ENCODE results near the gene PDXDC1. TPM values are rescaled to one million over a fixed set of nuclear protein-coding genes. Genes with fewer than 3 reads are reported as not detected.
A peak's percentile ranks its signal among the peaks of the same experiment; 100 is the strongest.
"Not testable (repeated sequence)": the region's sequence is repeated elsewhere in the genome, so short reads cannot be mapped to it uniquely, and the experiment has no call there.

The PDXDC1 gene, protein sequence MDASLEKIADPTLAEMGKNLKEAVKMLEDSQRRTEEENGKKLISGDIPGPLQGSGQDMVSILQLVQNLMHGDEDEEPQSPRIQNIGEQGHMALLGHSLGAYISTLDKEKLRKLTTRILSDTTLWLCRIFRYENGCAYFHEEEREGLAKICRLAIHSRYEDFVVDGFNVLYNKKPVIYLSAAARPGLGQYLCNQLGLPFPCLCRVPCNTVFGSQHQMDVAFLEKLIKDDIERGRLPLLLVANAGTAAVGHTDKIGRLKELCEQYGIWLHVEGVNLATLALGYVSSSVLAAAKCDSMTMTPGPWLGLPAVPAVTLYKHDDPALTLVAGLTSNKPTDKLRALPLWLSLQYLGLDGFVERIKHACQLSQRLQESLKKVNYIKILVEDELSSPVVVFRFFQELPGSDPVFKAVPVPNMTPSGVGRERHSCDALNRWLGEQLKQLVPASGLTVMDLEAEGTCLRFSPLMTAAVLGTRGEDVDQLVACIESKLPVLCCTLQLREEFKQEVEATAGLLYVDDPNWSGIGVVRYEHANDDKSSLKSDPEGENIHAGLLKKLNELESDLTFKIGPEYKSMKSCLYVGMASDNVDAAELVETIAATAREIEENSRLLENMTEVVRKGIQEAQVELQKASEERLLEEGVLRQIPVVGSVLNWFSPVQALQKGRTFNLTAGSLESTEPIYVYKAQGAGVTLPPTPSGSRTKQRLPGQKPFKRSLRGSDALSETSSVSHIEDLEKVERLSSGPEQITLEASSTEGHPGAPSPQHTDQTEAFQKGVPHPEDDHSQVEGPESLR
- total RNA-seq: 58.5 TPM

GRCh38 chr16:14974656-14975417 lies at the start of gene PDXDC1:
PDXDC1 (plus strand) TSS chr16:14975026; CDS start chr16:14975200, 174 bp downstream.
- H3K27me3 ChIP-seq; H3K9me3 ChIP-seq; H3K4me1 ChIP-seq; H3K36me3 ChIP-seq; intact Hi-C loops (cut with DNase I): not testable (repeated sequence)
- peak; percentile 59 to 93 for DNase-seq (ENCODE audit: low spot score in 2 of 2)
- H3K27ac ChIP-seq: peak within 1 kb of the TSS; percentile 95
- peak within 1 kb of the TSS; percentile 73 to 90 for H3K4me3 ChIP-seq

GRCh38 chr16:14928064-14928714 lies 46.6 kb upstream of the PDXDC1 start:
- H3K4me1 ChIP-seq; H3K27ac ChIP-seq; H3K4me3 ChIP-seq; intact Hi-C loops (cut with DNase I); H3K36me3 ChIP-seq; H3K27me3 ChIP-seq; H3K9me3 ChIP-seq: not testable (repeated sequence)
- peak in 1 of 2 donors; percentile 58 for DNase-seq (ENCODE audit: low spot score in 2 of 2)

DNA sequence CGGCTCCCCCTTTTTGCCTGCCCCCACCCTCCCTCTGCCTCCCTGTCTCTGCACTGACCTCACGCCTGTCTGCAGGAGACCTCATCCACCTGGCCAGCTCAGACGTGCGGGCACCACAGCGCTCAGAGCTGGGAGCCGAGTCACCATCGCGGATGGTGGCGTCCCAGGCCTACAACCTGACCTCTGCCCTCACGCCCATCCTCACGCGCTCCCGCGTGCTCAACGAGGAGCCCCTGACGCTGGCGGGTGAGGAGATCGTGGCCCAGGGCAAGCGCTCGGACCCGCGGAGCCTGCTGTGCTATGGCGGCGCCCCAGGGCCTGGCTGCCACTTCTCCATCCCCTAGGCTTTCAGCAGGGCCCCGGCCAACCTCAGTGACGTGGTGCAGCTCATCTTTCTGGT lies 45.6 kb upstream of the PDXDC1 start:
- H3K4me3 ChIP-seq; H3K27ac ChIP-seq; H3K9me3 ChIP-seq; H3K27me3 ChIP-seq; H3K36me3 ChIP-seq; H3K4me1 ChIP-seq; intact Hi-C loops (cut with DNase I); DNase-seq (ENCODE audit: low spot score in 2 of 2): not testable (repeated sequence)

- H3K27me3 ChIP-seq; H3K27ac ChIP-seq; intact Hi-C loops (cut with DNase I); H3K4me1 ChIP-seq; H3K9me3 ChIP-seq; DNase-seq (ENCODE audit: low spot score in 2 of 2); H3K4me3 ChIP-seq; H3K36me3 ChIP-seq: not testable (repeated sequence)
These were observed 44.6 kb upstream of the PDXDC1 start for GRCh38 chr16:14930246-14930645.

DNA sequence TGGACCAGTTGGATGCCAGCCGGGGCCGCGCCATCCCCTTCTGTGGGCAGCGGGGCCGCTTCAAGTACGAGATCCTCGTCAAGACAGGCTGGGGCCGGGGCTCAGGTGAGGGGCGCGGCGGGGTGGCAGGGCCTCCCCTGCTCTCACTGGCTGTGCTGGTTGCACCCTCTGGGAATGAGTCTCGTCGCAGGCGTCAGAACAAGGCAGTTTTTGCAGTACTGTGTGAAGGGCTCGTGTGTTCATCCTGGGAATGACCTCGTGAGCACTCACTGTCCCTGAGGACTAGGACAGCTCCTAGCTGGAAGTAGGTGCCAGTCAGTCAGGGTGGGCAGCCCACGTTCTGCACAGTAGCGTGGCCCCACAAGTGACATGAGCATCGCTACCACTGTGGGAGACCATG lies 43.9 kb upstream of the PDXDC1 start:
- H3K4me1 ChIP-seq; H3K36me3 ChIP-seq; intact Hi-C loops (cut with DNase I); H3K4me3 ChIP-seq; H3K27me3 ChIP-seq; DNase-seq (ENCODE audit: low spot score in 2 of 2); H3K9me3 ChIP-seq; H3K27ac ChIP-seq: not testable (repeated sequence)

DNA sequence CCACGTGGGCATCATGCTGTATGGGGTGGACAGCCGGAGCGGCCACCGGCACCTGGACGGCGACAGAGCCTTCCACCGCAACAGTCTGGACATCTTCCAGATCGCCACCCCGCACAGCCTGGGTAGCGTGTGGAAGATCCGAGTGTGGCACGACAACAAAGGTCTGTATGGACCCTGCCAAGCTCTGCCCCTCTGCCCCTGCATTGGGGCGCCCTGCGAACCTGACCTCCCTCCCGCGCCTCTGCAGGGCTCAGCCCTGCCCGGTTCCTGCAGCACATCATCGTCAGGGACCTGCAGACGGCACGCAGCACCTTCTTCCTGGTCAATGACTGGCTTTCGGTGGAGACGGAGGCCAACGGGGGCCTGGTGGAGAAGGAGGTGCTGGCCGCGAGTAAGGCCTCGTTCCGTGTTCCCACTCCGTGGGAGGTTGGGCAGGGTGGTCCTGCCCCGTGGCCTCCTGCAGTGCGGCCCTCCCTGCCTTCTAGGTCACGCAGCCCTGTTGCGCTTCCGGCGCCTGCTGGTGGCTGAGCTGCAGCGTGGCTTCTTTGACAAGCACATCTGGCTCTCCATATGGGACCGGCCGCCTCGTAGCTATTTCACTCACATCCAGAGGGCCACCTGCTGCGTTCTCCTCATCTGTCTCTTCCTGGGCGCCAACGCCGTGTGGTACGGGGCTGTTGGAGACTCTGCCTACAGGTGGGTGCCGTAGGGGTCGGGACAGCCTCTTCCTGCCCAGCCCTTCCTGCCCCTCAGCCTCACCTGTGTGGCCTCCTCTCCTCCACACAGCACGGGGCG lies 42.0 kb upstream of the PDXDC1 start:
- H3K36me3 ChIP-seq; intact Hi-C loops (cut with DNase I); H3K4me3 ChIP-seq; H3K27me3 ChIP-seq; H3K4me1 ChIP-seq; H3K27ac ChIP-seq; H3K9me3 ChIP-seq; DNase-seq (ENCODE audit: low spot score in 2 of 2): not testable (repeated sequence)

DNA sequence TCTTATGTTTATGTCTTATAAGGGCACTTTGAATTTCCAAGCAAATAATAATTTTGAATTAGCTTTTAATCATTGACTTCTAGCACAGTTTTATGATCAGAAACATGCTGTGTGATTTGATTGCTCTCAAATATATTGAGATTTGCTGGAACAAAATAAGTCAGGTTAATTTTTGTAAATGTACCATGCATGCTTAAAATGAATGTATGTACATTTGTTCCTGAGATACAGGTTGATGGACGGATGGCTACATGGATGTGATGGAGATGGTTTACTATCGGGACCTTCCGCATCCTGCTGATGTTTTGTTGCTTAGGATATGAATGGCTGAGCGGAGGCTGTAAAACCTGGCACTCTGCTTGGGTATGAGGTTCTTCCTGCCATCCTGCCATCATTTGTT lies 37.7 kb upstream of the PDXDC1 start, which contains the start of gene NPIPA1:
Gene NPIPA1, plus strand, starts transcription at position 301 of the 400 bp plus-strand sequence. Its CDS starts 0 bp downstream, at position 301.
- not testable (repeated sequence) for H3K4me1 ChIP-seq, H3K4me3 ChIP-seq

DNA sequence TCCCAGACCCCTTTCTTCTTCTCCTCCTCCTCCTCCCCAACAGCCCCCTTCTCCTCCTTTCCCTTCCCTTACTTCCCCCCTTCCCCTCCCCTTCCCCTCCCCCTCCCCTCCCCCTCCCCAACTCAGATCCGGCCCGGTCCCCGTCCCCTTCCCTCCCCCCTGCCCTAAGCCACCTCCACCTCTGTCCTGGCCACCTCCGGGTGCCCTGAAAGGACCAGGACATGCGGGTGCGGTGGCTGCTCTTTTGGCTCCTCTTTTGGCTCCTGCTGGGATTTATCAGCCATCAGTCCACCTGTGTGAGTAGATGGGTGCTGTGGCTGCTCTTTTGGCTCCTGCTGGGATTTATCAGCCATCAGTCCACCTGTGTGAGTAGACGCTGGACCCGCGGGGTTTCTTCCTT lies 36.8 kb upstream of the PDXDC1 start:
- intact Hi-C loops (cut with DNase I); H3K36me3 ChIP-seq; H3K4me1 ChIP-seq; H3K27me3 ChIP-seq; DNase-seq (ENCODE audit: low spot score in 2 of 2); H3K27ac ChIP-seq; H3K9me3 ChIP-seq; H3K4me3 ChIP-seq: not testable (repeated sequence)

More for the DNA sequence above, 37.7 kb upstream of the PDXDC1 start, which contains the start of gene NPIPA1:
- DNase-seq (ENCODE audit: low spot score in 2 of 2); H3K36me3 ChIP-seq; H3K27ac ChIP-seq; intact Hi-C loops (cut with DNase I); H3K9me3 ChIP-seq; H3K27me3 ChIP-seq: not testable (repeated sequence)

GRCh38 chr16:14942686-14943085 lies 32.1 kb upstream of the PDXDC1 start:
- DNase-seq (ENCODE audit: low spot score in 2 of 2); H3K9me3 ChIP-seq; intact Hi-C loops (cut with DNase I); H3K4me3 ChIP-seq; H3K4me1 ChIP-seq; H3K27ac ChIP-seq; H3K27me3 ChIP-seq; H3K36me3 ChIP-seq: not testable (repeated sequence)
